Kidney (tissue), 14 donors: ENCODE data around the gene CRIP2. TPM values are rescaled to one million over a fixed set of nuclear protein-coding genes. Genes with fewer than 3 reads are reported as not detected.

Experiments used
- DNase-seq, 5 donors: peaks; one replicate each; pipeline ENCODE4 v3.0.0-alpha.2; 2013 to 2020
- FAIRE-seq: peaks from 2 replicates; lab custom pipeline; 2012; peaks lifted over from hg19 to GRCh38; lab: Jason Lieb, UNC
- H3K27ac ChIP-seq, 2 donors: one replicate each; pipeline ENCODE4 v1.7.0; 2013; ENCODE audit warnings: low read depth in 2 of 2, low read length in 2 of 2, inconsistent platforms in 1 of 2
- H3K27me3 ChIP-seq: one replicate; pipeline ENCODE4 v1.7.1; 2013; ENCODE audit warnings: low read length, inconsistent platforms; ENCODE audit not compliant: control insufficient read depth, insufficient read depth
- H3K36me3 ChIP-seq, 3 donors: one replicate each; pipeline versions ENCODE4 v1.7.0 to v1.7.1; 2013; ENCODE audit warnings: low read length in 3 of 3, control low read depth in 1 of 3, inconsistent platforms in 1 of 3; ENCODE audit not compliant: insufficient read depth in 3 of 3, control insufficient read depth in 2 of 3
- H3K4me1 ChIP-seq, 3 donors: one replicate each; pipeline versions ENCODE4 v1.7.0 to v1.7.1; 2013; ENCODE audit warnings: low read length in 3 of 3, inconsistent platforms in 1 of 3, low read depth in 1 of 3; ENCODE audit not compliant: control insufficient read depth in 2 of 3, insufficient read depth in 2 of 3
- H3K4me3 ChIP-seq, 3 donors: one replicate each; pipeline versions ENCODE4 v1.7.0 to v1.8.1; 2013; ENCODE audit warnings: low read length in 3 of 3, control low read depth in 1 of 3, inconsistent platforms in 1 of 3
- H3K9ac ChIP-seq, 3 donors: one replicate each; pipeline versions ENCODE4 v1.7.0 to v1.7.1; 2013; ENCODE audit warnings: low read length in 3 of 3, control low read depth in 1 of 3, inconsistent platforms in 1 of 3
- H3K9me3 ChIP-seq, 3 donors: one replicate each; pipeline versions ENCODE4 v1.7.0 to v1.7.1; 2013; ENCODE audit warnings: low read length in 3 of 3, control low read depth in 1 of 3, inconsistent platforms in 1 of 3; ENCODE audit not compliant: control insufficient read depth in 2 of 3, insufficient read depth in 1 of 3
- intact Hi-C: fragments of 100-400 bp; cut with DNase I; formaldehyde crosslinking; loops from one replicate; pipeline ENCODE4 v1.11.1; 2022
- polyA plus RNA-seq: library from polyadenylated mRNA; stranded (reverse); fragments of 350-450 nt; fragmentation: Illumina TruSeq; extraction: RNeasy Lipid Tissue Mini Kit (QIAGEN cat#74804); gene quantifications from one replicate; pipeline ENCODE4 v1.2.3, GENCODE V29; 2014; ENCODE audit warnings: low read depth, low replicate concordance; ENCODE audit not compliant: insufficient read depth
- total RNA-seq: library from RNA; stranded (reverse); fragmentation: NEBNext Ultra II Directional; extraction: Animal tissue kit (Norgen Biotek cat#: 25700); gene quantifications from one replicate; pipeline ENCODE4 v1.2.1, GENCODE V29; 2021
- TF ChIP-seq, protein P1 (sequence below): IDR thresholded peaks from 3 replicates; pipeline ENCODE4 v1.5.1; 2012; ENCODE audit warnings: mild to moderate bottlenecking, moderate library complexity, borderline replicate concordance; ENCODE audit not compliant: insufficient read depth; ENCODE audit errors: extremely low read depth
- donor health status: control.
- donor health status: control.
- donor health status: control.
- donor health status: control.
- donor health status: control.
- donor health status: DM: yes; HTN: yes; CAD: no.
- donor health status: Normal renal cell carcinoma (clear cell type).

The CRIP2 gene
- total and polyA plus RNA-seq, 2 donors from 2014 or later: 338 to 357 TPM

- DNase-seq (peak in 1 of 5 donors; percentile 9), FAIRE-seq (no peak)
- Histone ChIP-seq H3K27ac (no peak overlapping the region), H3K9me3 (no peaks in the 10 kb centered on the region), H3K27me3 (no peaks in the 10 kb centered on the region), H3K4me1 (no peaks in the 10 kb centered on the region), H3K36me3 (no peaks in the 10 kb centered on the region), H3K4me3 (no peak overlapping the region), H3K9ac (no peak overlapping the region)
- TF ChIP-seq, protein P1, sequence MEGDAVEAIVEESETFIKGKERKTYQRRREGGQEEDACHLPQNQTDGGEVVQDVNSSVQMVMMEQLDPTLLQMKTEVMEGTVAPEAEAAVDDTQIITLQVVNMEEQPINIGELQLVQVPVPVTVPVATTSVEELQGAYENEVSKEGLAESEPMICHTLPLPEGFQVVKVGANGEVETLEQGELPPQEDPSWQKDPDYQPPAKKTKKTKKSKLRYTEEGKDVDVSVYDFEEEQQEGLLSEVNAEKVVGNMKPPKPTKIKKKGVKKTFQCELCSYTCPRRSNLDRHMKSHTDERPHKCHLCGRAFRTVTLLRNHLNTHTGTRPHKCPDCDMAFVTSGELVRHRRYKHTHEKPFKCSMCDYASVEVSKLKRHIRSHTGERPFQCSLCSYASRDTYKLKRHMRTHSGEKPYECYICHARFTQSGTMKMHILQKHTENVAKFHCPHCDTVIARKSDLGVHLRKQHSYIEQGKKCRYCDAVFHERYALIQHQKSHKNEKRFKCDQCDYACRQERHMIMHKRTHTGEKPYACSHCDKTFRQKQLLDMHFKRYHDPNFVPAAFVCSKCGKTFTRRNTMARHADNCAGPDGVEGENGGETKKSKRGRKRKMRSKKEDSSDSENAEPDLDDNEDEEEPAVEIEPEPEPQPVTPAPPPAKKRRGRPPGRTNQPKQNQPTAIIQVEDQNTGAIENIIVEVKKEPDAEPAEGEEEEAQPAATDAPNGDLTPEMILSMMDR: no peak
- intact Hi-C loops: no loop called here
Observed at GRCh38 chr14:105519946-105520698, 45.5 kb downstream of the CRIP2 start.

- intact Hi-C loops: no loop called here
- DNase-seq: peak in 2 of 5 donors; percentile 23 to 35
- TF ChIP-seq, protein P1: no peak
Observed at GRCh38 chr14:105525326-105525725, 50.7 kb downstream of the CRIP2 start.

DNA sequence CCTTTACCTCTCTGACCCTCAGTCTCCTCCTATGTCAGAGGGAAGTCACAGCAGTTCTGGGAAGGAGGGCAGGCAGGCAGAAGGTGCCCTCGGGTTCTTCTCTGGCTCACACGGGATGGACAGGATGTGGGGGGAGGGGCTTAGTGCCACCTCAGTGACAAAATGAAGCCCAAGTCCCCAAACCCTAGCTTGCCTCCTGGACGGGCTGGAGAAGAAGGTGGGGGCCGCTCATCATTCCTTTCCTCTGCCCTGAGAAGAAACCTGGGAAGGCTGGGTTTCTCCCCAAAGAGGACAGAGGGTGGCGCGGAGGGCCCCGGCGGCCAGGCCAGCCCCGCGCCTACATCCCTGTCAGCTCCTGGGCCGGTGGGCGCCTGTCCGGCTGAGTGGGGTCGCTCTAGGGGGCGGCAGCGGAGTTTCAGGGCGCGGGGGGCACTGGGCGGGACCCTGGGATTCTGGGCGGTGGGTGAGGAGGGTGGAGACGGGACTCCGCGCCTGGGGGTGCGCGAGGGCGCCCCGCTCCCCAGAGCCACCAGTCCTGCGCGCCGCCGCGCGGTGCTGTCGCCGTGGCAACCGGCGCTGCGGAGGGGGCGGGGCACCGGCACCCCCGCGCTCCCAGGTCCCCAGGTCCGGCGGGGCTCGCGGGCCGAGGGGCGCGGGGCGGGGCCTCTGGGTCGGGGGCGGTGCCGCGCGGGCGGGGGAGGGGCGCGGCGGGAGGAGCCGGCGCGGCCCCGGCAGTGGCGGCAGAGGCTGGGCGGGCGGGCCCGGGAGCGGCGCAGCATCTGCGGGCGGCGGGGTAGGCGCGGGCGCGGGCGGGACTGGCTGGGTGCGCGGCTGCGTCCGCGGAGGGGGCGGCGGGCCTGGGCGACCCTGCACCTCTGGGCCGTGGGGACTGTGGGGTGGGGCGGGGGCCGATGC, 51.5 kb downstream of the CRIP2 start, which contains the start of gene TMEM121:
TMEM121 (plus strand) TSS at position 723 of the 915 bp plus-strand sequence. CDS start 2,252 bp downstream, outside the sequence.
- Histone ChIP-seq H3K4me3 (peak within 1 kb of the TSS in 2 of 3 donors; percentile 18 to 46), H3K36me3 (no peaks in the 10 kb centered on the region), H3K4me1 (peaks cover 0 to 15% (median 0%) of the 10 kb centered on the region in 3 donors), H3K27ac (peak within 1 kb of the TSS in 1 of 2 donors; percentile 32), H3K27me3 (no peaks in the 10 kb centered on the region), H3K9me3 (no peaks in the 10 kb centered on the region), H3K9ac (peak within 1 kb of the TSS in 1 of 3 donors; percentile 3)
- DNase-seq (peak; percentile 45 to 80 (median 54)), FAIRE-seq (no peak)
- intact Hi-C loops: no loop called here
- TF ChIP-seq, protein P1: no peak

More at GRCh38 chr14:105525326-105525725, 50.7 kb downstream of the CRIP2 start:
- H3K27ac ChIP-seq: no peak overlapping the region
- H3K27me3 ChIP-seq: no peaks in the 10 kb centered on the region
- peaks cover 0 to 15% (median 0%) of the 10 kb centered on the region in 3 donors for H3K4me1 ChIP-seq
- H3K9me3 ChIP-seq: no peaks in the 10 kb centered on the region
- no peak for FAIRE-seq
- no peak overlapping the region for H3K9ac ChIP-seq
- no peak overlapping the region for H3K4me3 ChIP-seq
- H3K36me3 ChIP-seq: no peaks in the 10 kb centered on the region
